Hindlimb muscle (tissue), 1 donor: Measurements from ENCODE around the gene TRMT44. TPM values are rescaled to one million over a fixed set of nuclear protein-coding genes. Genes with fewer than 3 reads are reported as not detected.
"Not testable (repeated sequence)": the region's sequence is repeated elsewhere in the genome, so short reads cannot be mapped to it uniquely, and the experiment has no call there.

Experiments used
- DNase-seq: peaks from one replicate; pipeline ENCODE4 v3.0.0-alpha.2; 2013
- polyA plus RNA-seq: library from polyadenylated mRNA; unstranded; fragments of 120-200 nt; gene quantifications from one replicate; pipeline ENCODE4 v1.2.1, GENCODE V29; 2013; ENCODE audit not compliant: insufficient read length

The TRMT44 gene
- polyA plus RNA-seq, 1 donor, result 12.2 TPM

GRCh38 chr4:8406887-8407286 is 33.7 kb upstream of the TRMT44 start:
- not testable (repeated sequence) for DNase-seq

GRCh38 chr4:8407316-8407715 is 33.3 kb upstream of the TRMT44 start:
- no peak for DNase-seq

GRCh38 chr4:8407756-8408155 is 32.8 kb upstream of the TRMT44 start:
- DNase-seq, result no peak

GRCh38 chr4:8409264-8410065 is 31.1 kb upstream of the TRMT44 start:
- DNase-seq, result peak; percentile 72

- DNase-seq, result no peak
These were observed 30.4 kb upstream of the TRMT44 start for GRCh38 chr4:8410066-8410625.

- DNase-seq, result no peak
These were observed 29.8 kb upstream of the TRMT44 start for GRCh38 chr4:8410641-8411271.

- DNase-seq, result no peak
These were observed 29.0 kb upstream of the TRMT44 start for GRCh38 chr4:8411351-8412180.

GRCh38 chr4:8412288-8412687 is 28.3 kb upstream of the TRMT44 start:
- DNase-seq, result no peak

- DNase-seq, result no peak
These were observed 26.2 kb upstream of the TRMT44 start for GRCh38 chr4:8414377-8414776.

GRCh38 chr4:8417071-8417614 is 23.4 kb upstream of the TRMT44 start:
- DNase-seq, result no peak

GRCh38 chr4:8419222-8420041 is 21.1 kb upstream of the TRMT44 start:
- DNase-seq, result no peak

- not testable (repeated sequence) for DNase-seq
These were observed 20.4 kb upstream of the TRMT44 start for GRCh38 chr4:8420151-8420550.

- DNase-seq, result no peak
These were observed 18.2 kb upstream of the TRMT44 start for GRCh38 chr4:8422327-8422726.

- DNase-seq, result no peak
These were observed 17.8 kb upstream of the TRMT44 start for GRCh38 chr4:8422786-8423185.

GRCh38 chr4:8427262-8427661 is 13.3 kb upstream of the TRMT44 start:
- no peak for DNase-seq

GRCh38 chr4:8427761-8428287 is 12.8 kb upstream of the TRMT44 start:
- peak; percentile 63 for DNase-seq

GRCh38 chr4:8428288-8429097 is 12.1 kb upstream of the TRMT44 start:
- DNase-seq, result peak; percentile 87

GRCh38 chr4:8431553-8431952 is 9.0 kb upstream of the TRMT44 start:
- no peak for DNase-seq

- no peak for DNase-seq
These were observed 7.4 kb upstream of the TRMT44 start for GRCh38 chr4:8433136-8433535.

GRCh38 chr4:8434251-8435073 is 6.1 kb upstream of the TRMT44 start:
- no peak for DNase-seq
